MG63 (cell line): ENCODE results near the gene RSRP1. TPM values are rescaled to one million over a fixed set of nuclear protein-coding genes. Genes with fewer than 3 reads are reported as not detected.

ENCODE experiments used
- DNase-seq: peaks from one replicate; pipeline ENCODE4 v3.0.0-alpha.2; 2020
- H3K27me3 ChIP-seq: fragments of 250-450 bp; sonication (Bioruptor Pico); 2 replicates; pipeline ENCODE4 v1.5.1; 2020; ENCODE audit warnings: mild to moderate bottlenecking, moderate library complexity
- H3K36me3 ChIP-seq: fragments of 250-450 bp; sonication (Bioruptor Pico); 2 replicates; pipeline ENCODE4 v1.5.1; 2020; ENCODE audit warnings: mild to moderate bottlenecking, moderate library complexity
- H3K4me3 ChIP-seq: fragments of 250-450 bp; sonication (Bioruptor Pico); 2 replicates; pipeline ENCODE4 v1.5.1; 2020; ENCODE audit warnings: mild to moderate bottlenecking, moderate library complexity
- H3K9me3 ChIP-seq: fragments of 250-450 bp; sonication (Bioruptor Pico); 2 replicates; pipeline ENCODE4 v1.5.1; 2020; ENCODE audit warnings: mild to moderate bottlenecking, moderate library complexity
- total RNA-seq: library from RNA; depleted of rRNA; stranded (reverse); fragments of >200 nt; shearing (Covaris generic); gene quantifications from 2 replicates; pipeline ENCODE4 v1.2.3, GENCODE V29; 2014; ENCODE audit warnings: low replicate concordance; rRNA removed

RSRP1 gene
- total RNA-seq, 1 experiment from 2014 or later: 44.5 TPM

- no peaks in the 10 kb centered on the region for H3K9me3 ChIP-seq
- no peaks in the 10 kb centered on the region for H3K27me3 ChIP-seq
- DNase-seq: no peak
- no peaks in the 10 kb centered on the region for H3K36me3 ChIP-seq
- H3K4me3 ChIP-seq: no peak overlapping the region
Observed at GRCh38 chr1:25205786-25206185, 41.5 kb downstream of the RSRP1 start.

DNA sequence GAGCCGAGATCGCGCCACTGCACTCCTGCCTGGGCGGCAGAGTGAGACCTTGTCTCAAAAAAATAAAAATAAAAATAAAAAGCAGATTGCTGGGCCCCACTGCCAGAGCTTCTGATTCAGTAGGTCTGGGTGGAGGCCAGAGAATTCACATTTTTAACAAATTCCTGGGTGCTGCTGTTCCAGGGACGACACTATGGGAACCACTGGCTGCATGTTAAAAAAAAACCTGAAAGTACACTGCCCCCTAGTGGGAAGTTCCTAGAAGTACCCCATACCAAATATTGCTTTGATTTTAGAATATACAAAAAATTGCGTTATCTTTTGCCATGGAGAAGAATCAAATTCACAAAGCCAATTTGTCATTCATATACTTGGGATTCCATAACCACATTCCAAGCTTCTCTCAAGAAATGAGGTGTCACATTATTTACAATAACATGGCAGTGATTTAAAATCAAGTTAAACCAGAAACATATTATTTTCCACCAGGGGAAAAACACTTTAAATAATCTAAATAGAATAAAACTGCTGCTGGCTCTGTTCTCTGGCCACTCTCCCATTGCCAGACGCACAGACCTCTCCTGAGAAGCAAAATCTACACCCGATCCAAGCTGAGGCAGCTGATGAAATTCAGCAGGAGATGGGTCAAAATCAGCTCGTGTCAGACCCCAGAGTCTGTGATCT, 42.3 kb downstream of the RSRP1 start:
- Histone ChIP-seq H3K4me3 (no peak overlapping the region), H3K9me3 (no peaks in the 10 kb centered on the region), H3K36me3 (no peaks in the 10 kb centered on the region), H3K27me3 (no peaks in the 10 kb centered on the region)
- peak; percentile 25 for DNase-seq

GRCh38 chr1:25201006-25201405, 46.2 kb downstream of the RSRP1 start:
- no peaks in the 10 kb centered on the region for H3K36me3 ChIP-seq
- no peaks in the 10 kb centered on the region for H3K9me3 ChIP-seq
- no peak overlapping the region for H3K4me3 ChIP-seq
- no peak for DNase-seq
- H3K27me3 ChIP-seq: no peaks in the 10 kb centered on the region

DNA sequence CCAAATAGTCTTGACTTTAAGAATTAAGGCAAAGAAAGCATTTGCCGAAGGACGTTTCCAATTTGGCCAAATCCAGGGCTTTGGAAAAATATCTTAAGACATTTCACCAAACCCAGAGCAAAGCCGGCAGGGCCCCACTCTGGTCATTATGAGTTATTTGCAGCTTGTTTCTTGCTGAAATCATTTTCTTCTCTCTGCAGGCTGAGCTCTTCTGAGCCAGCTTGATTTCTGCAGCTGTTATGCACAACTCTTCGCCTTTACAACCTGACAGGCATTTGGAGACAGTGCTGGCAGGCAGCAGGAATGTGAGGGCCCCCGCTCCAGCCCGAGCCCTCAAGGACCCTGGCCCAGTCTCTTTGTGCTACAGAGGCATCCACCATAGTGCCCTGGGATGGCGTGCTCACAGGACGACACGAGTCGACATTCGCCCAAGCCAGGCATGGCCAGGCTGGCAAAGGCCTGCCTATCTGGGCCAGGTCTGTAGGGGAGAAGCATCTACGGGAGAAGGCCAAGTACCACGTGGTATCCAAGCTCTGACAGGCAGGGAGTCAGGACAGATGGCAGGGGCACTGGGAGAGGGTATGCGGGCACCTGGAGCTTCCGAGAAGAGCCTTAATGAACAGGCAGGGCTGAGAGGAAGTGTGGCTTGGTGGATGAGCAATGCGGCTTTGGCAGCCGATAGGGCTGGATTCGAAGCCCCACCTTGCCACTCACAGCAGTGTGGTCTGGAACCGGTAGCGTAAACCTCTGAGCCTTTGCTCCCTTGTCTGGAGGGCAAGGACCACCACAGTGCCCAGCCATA, 47.2 kb downstream of the RSRP1 start:
- H3K27me3 ChIP-seq: no peaks in the 10 kb centered on the region
- H3K9me3 ChIP-seq: no peaks in the 10 kb centered on the region
- no peak for DNase-seq
- no peaks in the 10 kb centered on the region for H3K36me3 ChIP-seq
- no peak overlapping the region for H3K4me3 ChIP-seq

DNA sequence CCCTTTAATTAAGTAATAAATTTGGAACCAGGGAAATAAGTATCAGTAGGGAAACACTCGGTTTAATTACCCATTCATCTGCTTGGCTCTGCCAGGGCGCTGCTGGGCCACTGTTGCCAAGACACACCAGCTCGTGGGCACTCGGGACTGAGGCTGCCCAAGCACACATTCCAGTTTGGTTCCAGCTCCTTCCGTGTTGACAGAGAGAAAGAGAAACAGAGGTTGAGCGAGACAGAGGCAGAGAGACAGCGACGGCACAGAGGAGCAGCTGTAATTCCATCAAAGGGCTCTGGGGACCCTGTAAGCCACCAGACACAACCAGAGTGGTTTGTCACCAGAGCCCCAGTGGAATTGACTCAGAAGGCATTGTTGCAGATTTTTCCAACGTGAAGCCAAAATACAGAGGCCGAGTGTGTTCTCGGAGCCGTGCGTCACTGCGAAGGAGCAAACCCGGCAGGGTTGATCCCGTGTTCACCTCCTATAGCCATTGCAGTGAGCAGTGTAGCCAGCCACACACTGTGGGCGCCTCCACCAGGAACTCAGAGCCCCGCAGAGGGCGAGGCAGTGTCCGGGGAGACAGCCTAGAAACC, 48.5 kb downstream of the RSRP1 start:
- DNase-seq: peak; percentile 39

GRCh38 chr1:25197982-25198662, 49.1 kb downstream of the RSRP1 start:
- no peak overlapping the region for H3K4me3 ChIP-seq
- DNase-seq: no peak

More for the DNA sequence above, 48.5 kb downstream of the RSRP1 start:
- Histone ChIP-seq H3K27me3 (no peaks in the 10 kb centered on the region), H3K36me3 (no peaks in the 10 kb centered on the region), H3K4me3 (no peak overlapping the region), H3K9me3 (no peaks in the 10 kb centered on the region)

GRCh38 chr1:25197235-25197975, 49.8 kb downstream of the RSRP1 start:
- H3K36me3 ChIP-seq: no peaks in the 10 kb centered on the region
- no peaks in the 10 kb centered on the region for H3K27me3 ChIP-seq
- DNase-seq: no peak
- H3K9me3 ChIP-seq: no peaks in the 10 kb centered on the region
- no peak overlapping the region for H3K4me3 ChIP-seq

More at GRCh38 chr1:25197982-25198662, 49.1 kb downstream of the RSRP1 start:
- Histone ChIP-seq H3K27me3 (no peaks in the 10 kb centered on the region), H3K36me3 (no peaks in the 10 kb centered on the region), H3K9me3 (no peaks in the 10 kb centered on the region)

- no peaks in the 10 kb centered on the region for H3K9me3 ChIP-seq
- no peaks in the 10 kb centered on the region for H3K36me3 ChIP-seq
- DNase-seq: no peak
- no peak overlapping the region for H3K4me3 ChIP-seq
- no peaks in the 10 kb centered on the region for H3K27me3 ChIP-seq
Observed at GRCh38 chr1:25196830-25197229, 50.4 kb downstream of the RSRP1 start.

GRCh38 chr1:25195835-25196234, 51.4 kb downstream of the RSRP1 start:
- no peaks in the 10 kb centered on the region for H3K9me3 ChIP-seq
- H3K27me3 ChIP-seq: no peaks in the 10 kb centered on the region
- no peak overlapping the region for H3K4me3 ChIP-seq
- no peak for DNase-seq
- no peaks in the 10 kb centered on the region for H3K36me3 ChIP-seq

GRCh38 chr1:25194572-25195020, 52.7 kb downstream of the RSRP1 start:
- no peaks in the 10 kb centered on the region for H3K27me3 ChIP-seq
- H3K36me3 ChIP-seq: no peaks in the 10 kb centered on the region
- no peak overlapping the region for H3K4me3 ChIP-seq
- H3K9me3 ChIP-seq: no peaks in the 10 kb centered on the region
- DNase-seq: no peak

GRCh38 chr1:25194054-25194453, 53.2 kb downstream of the RSRP1 start:
- no peaks in the 10 kb centered on the region for H3K27me3 ChIP-seq
- DNase-seq: no peak

DNA sequence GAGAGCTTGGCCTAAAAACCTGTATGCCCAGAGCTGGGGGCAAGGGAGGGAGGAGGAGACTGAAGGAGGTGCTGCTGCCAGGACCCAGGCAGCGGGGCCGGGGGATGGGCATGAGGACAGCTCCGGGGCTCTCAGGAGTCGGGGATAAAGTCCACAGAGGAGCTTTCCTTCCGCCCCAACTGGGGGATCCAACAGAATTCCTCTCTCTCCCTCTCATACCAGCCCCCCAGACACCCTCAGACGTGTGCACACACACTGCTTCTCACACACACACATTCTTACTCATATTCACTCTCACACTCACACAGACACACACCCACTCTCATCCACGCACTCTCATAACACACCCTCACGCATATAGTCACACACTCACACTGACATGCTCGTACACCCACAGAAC, 54.0 kb downstream of the RSRP1 start:
- H3K9me3 ChIP-seq: no peaks in the 10 kb centered on the region
- H3K27me3 ChIP-seq: no peaks in the 10 kb centered on the region
- DNase-seq: no peak
- H3K4me3 ChIP-seq: no peak overlapping the region
- no peaks in the 10 kb centered on the region for H3K36me3 ChIP-seq

More at GRCh38 chr1:25194054-25194453, 53.2 kb downstream of the RSRP1 start:
- H3K36me3 ChIP-seq: no peaks in the 10 kb centered on the region
- H3K4me3 ChIP-seq: no peak overlapping the region
- H3K9me3 ChIP-seq: no peaks in the 10 kb centered on the region

Other genes with a start within 250 kb of the RSRP1 start
- gene SYF2, start 15.0 kb downstream of the RSRP1 start, total RNA-seq: 37.8 and 40.1 TPM in 2 replicates
- gene RHD, start 25.1 kb upstream of the RSRP1 start, total RNA-seq: not detected in 2 replicates
- gene TMEM50A, start 90.9 kb upstream of the RSRP1 start, total RNA-seq: 66.1 and 82.2 TPM in 2 replicates
- gene RHCE, start 173.4 kb upstream of the RSRP1 start, total RNA-seq: 0.36 TPM in 1 of 2 replicates, not detected in the other
- gene MACO1, start 183.4 kb upstream of the RSRP1 start, total RNA-seq: 22.6 and 25.8 TPM in 2 replicates